ENCODE results near the gene KLF2.

DNA sequence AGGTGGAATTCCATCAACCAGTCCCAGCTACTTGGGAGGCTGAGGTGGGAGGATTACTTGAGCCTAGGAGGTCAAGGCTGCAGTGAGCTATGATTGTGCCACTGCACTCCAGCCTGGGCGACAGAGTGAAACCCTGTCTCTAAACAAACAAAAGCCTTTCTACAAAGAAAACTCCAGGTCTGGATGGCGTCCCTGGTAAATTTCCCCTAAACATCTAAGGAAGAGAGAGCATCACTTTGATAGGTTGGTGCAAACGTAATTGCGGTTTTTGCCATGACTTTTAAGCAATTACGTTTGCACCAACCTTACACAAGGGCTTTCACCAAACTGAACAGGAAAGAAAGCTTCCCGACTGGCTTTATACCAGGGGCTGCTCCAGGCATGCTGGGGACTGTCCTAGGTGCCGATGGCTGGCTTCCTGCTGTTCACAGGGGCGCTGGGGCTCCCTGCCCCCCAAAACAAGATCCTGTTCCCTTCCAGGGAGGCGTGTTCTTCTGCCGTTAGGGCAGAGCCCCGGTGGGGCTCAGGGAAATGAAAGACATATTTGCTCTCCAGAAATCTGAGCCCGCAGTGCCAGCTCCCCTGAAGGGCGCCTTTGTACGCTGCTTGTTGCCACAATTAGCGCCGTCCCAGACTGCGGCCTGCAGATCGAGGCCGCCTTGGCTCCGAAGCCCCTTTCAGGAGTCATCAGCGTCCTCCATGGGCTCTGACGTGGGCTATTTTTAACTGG is 38.7 kb upstream of the KLF2 start:
- TF ChIP-seq POLR2A (IDR thresholded peaks at IDR 0.05), result peak in 1 of 2 donors; percentile 14
- TF ChIP-seq, protein P1, sequence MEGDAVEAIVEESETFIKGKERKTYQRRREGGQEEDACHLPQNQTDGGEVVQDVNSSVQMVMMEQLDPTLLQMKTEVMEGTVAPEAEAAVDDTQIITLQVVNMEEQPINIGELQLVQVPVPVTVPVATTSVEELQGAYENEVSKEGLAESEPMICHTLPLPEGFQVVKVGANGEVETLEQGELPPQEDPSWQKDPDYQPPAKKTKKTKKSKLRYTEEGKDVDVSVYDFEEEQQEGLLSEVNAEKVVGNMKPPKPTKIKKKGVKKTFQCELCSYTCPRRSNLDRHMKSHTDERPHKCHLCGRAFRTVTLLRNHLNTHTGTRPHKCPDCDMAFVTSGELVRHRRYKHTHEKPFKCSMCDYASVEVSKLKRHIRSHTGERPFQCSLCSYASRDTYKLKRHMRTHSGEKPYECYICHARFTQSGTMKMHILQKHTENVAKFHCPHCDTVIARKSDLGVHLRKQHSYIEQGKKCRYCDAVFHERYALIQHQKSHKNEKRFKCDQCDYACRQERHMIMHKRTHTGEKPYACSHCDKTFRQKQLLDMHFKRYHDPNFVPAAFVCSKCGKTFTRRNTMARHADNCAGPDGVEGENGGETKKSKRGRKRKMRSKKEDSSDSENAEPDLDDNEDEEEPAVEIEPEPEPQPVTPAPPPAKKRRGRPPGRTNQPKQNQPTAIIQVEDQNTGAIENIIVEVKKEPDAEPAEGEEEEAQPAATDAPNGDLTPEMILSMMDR (IDR thresholded peaks at IDR 0.05), result no peak

All from uterus (tissue), 2 donors.